Gastrocnemius medialis (tissue), 4 donors: ENCODE measurements around the gene CDH8.

Experiments used
- CTCF ChIP-seq, 5 experiments: fragments of 450-650 bp in 3 of 5; fragments of 200-600 bp in 2 of 5; sonication (generic) in 2 of 5; IDR thresholded peaks in 4 of 5; conservative IDR thresholded peaks in 1 of 5; 1 replicate in 4 of 5; 2 replicates in 1 of 5; pipeline ENCODE4 v1.5.1; 2016 to 2019; ENCODE audit warnings: antibody characterized with exemption in 5 of 5, mild to moderate bottlenecking in 3 of 5, moderate library complexity in 3 of 5
- POLR2A ChIP-seq, 2 donors: fragments of 450-650 bp; IDR thresholded peaks; one replicate each; pipeline ENCODE4 v1.6.1; 2017; ENCODE audit warnings: antibody characterized with exemption in 2 of 2, mild to moderate bottlenecking in 2 of 2, moderate library complexity in 2 of 2

- TF ChIP-seq POLR2A (IDR thresholded peaks at IDR 0.05) (no peak), CTCF (IDR thresholded peaks at IDR 0.05 in 4 of 5, conservative IDR thresholded peaks at IDR 0.05 in 1 of 5) (no peak)
These were observed 204.8 kb downstream of the CDH8 start for GRCh38 chr16:61831351-61831917.
